Gastroesophageal sphincter (tissue), 3 donors: Measurements from ENCODE around the gene FIGN.

Experiments used
- EP300 ChIP-seq: sonication (generic); formaldehyde crosslinking; IDR thresholded peaks from one replicate; pipeline ENCODE4 v1.6.1; 2017; ENCODE audit warnings: antibody characterized with exemption, mild to moderate bottlenecking
- POLR2A ChIP-seq, 2 donors: fragments of 450-650 bp; IDR thresholded peaks; one replicate each; pipeline ENCODE4 v1.6.1; 2017; ENCODE audit warnings: antibody characterized with exemption in 2 of 2, mild to moderate bottlenecking in 2 of 2, moderate library complexity in 1 of 2
- TF ChIP-seq, protein P1 (sequence below), 4 experiments: fragments of 200-600 bp in 2 of 4; fragments of 450-650 bp in 2 of 4; sonication (generic) in 1 of 4; IDR thresholded peaks; one replicate each; pipeline ENCODE4 v1.5.1; 2017 to 2019; ENCODE audit warnings: antibody characterized with exemption in 4 of 4, mild to moderate bottlenecking in 2 of 4, moderate library complexity in 2 of 4

DNA sequence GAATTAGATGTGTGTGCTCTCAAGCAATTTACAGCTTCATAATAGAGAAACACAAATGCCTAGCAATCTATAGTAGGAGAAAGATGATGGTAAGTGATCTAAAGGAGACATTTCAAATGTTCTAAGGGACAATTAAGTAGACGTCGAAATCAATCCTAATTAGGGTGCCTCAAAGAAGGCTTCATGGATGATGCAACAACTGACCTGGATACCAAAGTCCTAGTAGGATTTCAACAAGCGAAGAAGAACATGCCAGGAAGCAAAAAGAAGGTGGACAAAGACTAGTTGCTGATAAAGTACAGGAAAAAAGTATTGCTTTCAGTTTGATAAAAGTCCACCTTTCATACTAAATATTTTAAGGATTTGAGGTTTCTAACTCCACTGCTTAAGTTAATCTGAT, 12.5 kb downstream of the FIGN start:
- TF ChIP-seq EP300 = no peak
- TF ChIP-seq, protein P1, sequence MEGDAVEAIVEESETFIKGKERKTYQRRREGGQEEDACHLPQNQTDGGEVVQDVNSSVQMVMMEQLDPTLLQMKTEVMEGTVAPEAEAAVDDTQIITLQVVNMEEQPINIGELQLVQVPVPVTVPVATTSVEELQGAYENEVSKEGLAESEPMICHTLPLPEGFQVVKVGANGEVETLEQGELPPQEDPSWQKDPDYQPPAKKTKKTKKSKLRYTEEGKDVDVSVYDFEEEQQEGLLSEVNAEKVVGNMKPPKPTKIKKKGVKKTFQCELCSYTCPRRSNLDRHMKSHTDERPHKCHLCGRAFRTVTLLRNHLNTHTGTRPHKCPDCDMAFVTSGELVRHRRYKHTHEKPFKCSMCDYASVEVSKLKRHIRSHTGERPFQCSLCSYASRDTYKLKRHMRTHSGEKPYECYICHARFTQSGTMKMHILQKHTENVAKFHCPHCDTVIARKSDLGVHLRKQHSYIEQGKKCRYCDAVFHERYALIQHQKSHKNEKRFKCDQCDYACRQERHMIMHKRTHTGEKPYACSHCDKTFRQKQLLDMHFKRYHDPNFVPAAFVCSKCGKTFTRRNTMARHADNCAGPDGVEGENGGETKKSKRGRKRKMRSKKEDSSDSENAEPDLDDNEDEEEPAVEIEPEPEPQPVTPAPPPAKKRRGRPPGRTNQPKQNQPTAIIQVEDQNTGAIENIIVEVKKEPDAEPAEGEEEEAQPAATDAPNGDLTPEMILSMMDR (IDR thresholded peaks at IDR 0.05) = no peak
- no peak for TF ChIP-seq POLR2A (IDR thresholded peaks at IDR 0.05)
